Mesendoderm (in vitro differentiated cells): ENCODE data around the gene MAMSTR.
"Not testable (repeated sequence)": the region's sequence is repeated elsewhere in the genome, so short reads cannot be mapped to it uniquely, and the experiment has no call there.

Source experiments
- DNase-seq: peaks from one replicate; pipeline ENCODE4 v3.0.0; 2013
- H2AK5ac ChIP-seq: 2 replicates; pipeline ENCODE4 v1.6.1; 2013; ENCODE audit warnings: low read length, inconsistent platforms
- H2BK120ac ChIP-seq: 2 replicates; pipeline ENCODE4 v1.6.1; 2013; ENCODE audit warnings: low read depth, mild to moderate bottlenecking, low read length, moderate library complexity, mixed read lengths
- H2BK15ac ChIP-seq: replicated peaks from 2 replicates; pipeline ENCODE4 v1.6.1; 2013; ENCODE audit warnings: low read depth, mild to moderate bottlenecking, moderate library complexity
- H2BK5ac ChIP-seq: 2 replicates; pipeline ENCODE4 v1.6.1; 2013; ENCODE audit warnings: low read length, inconsistent platforms
- H3K18ac ChIP-seq: 2 replicates; pipeline ENCODE4 v1.6.1; 2013; ENCODE audit warnings: mild to moderate bottlenecking, low read length, mixed read lengths
- H3K23ac ChIP-seq: one replicate; pipeline ENCODE4 v1.6.1; 2013; ENCODE audit warnings: low read length
- H3K27ac ChIP-seq: 2 replicates; pipeline ENCODE4 v1.5.1; 2013; ENCODE audit warnings: low read depth, mild to moderate bottlenecking, inconsistent platforms, low read length, moderate library complexity
- H3K27me3 ChIP-seq: 2 replicates; pipeline ENCODE4 v1.6.1; 2013; ENCODE audit warnings: low read length, control low read depth, mild to moderate bottlenecking, inconsistent platforms; ENCODE audit not compliant: insufficient read depth, poor library complexity
- H3K36me3 ChIP-seq: 2 replicates; pipeline ENCODE4 v1.6.1; 2013; ENCODE audit warnings: low read length, inconsistent platforms; ENCODE audit not compliant: control insufficient read depth, insufficient read depth
- H3K4ac ChIP-seq: one replicate; pipeline ENCODE4 v1.6.1; 2013; ENCODE audit warnings: low read depth, mild to moderate bottlenecking, low read length, moderate library complexity
- H3K4me1 ChIP-seq: 2 replicates; pipeline ENCODE4 v1.6.1; 2013; ENCODE audit warnings: low read depth, low read length, inconsistent platforms; ENCODE audit not compliant: control insufficient read depth
- H3K4me2 ChIP-seq: 2 replicates; pipeline ENCODE4 v1.6.1; 2013; ENCODE audit warnings: low read length
- H3K4me3 ChIP-seq: 2 replicates; pipeline ENCODE4 v1.5.1; 2013; ENCODE audit warnings: mild to moderate bottlenecking, low read length
- H3K56ac ChIP-seq: one replicate; pipeline ENCODE4 v1.6.1; 2013; ENCODE audit warnings: low read length
- H3K79me1 ChIP-seq: 2 replicates; pipeline ENCODE4 v1.6.1; 2013; ENCODE audit warnings: low read length, inconsistent platforms
- H3K79me2 ChIP-seq: 2 replicates; pipeline ENCODE4 v1.6.1; 2013; ENCODE audit warnings: mild to moderate bottlenecking, low read length; ENCODE audit not compliant: control insufficient read depth, insufficient read depth
- H3K9ac ChIP-seq: 2 replicates; pipeline ENCODE4 v1.6.1; 2013; ENCODE audit warnings: low read length, inconsistent platforms
- H4K5ac ChIP-seq: one replicate; pipeline ENCODE4 v1.6.1; 2013; ENCODE audit warnings: low read length
- H4K8ac ChIP-seq: one replicate; pipeline ENCODE4 v1.6.1; 2013; ENCODE audit warnings: low read depth, mild to moderate bottlenecking, control low read depth, low read length, moderate library complexity
- WGBS: extraction: QIAGEN DNeasy Blood & Tissue Kit; methylation state at CpG from one replicate; pipeline ENCODE4 v1.1.7; 2013; ENCODE audit warnings: low lambda C conversion rate, missing lambda C conversion rate; ENCODE audit not compliant: insufficient coverage; ENCODE audit errors: extremely low coverage; 5-methylcytosine and 5-hydroxymethylcytosine counted together

Gene MAMSTR

DNA sequence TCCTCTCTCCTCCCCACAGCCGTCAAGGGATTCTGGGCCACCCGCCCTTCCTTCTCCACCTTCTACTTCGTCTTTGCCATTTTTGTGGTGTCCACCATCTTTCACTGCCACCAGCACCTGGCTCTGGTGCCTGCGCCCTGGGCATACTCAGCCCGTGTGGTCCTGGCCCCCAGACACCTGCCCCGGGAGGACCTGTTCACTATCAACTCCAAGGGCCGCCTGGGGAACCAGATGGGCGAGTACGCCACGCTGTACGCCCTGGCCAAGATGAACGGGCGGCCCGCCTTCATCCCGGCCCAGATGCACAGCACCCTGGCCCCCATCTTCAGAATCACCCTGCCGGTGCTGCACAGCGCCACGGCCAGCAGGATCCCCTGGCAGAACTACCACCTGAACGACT, 39.5 kb downstream of the MAMSTR start:
- H3K18ac ChIP-seq, H2BK5ac ChIP-seq, H3K56ac ChIP-seq, H3K36me3 ChIP-seq, H3K79me2 ChIP-seq, H3K27me3 ChIP-seq, H2BK120ac ChIP-seq, H3K4me1 ChIP-seq, H3K23ac ChIP-seq, H3K4me3 ChIP-seq, H3K4me2 ChIP-seq, H4K8ac ChIP-seq, H3K27ac ChIP-seq, H3K9ac ChIP-seq, H2AK5ac ChIP-seq, H3K79me1 ChIP-seq, DNase-seq, H4K5ac ChIP-seq, H2BK15ac ChIP-seq, H3K4ac ChIP-seq: not testable (repeated sequence)
- WGBS = no CpG with 5 or more reads among the region's 19 CpGs

- Histone ChIP-seq H3K79me2 (no peaks in the 10 kb centered on the region), H2BK15ac (no peak overlapping the region), H3K23ac (no peak overlapping the region), H3K4me1 (no peaks in the 10 kb centered on the region), H3K79me1 (no peaks in the 10 kb centered on the region), H2BK5ac (no peak overlapping the region), H3K18ac (no peak overlapping the region), H2AK5ac (no peak overlapping the region), H2BK120ac (no peak overlapping the region), H3K27ac (no peak overlapping the region), H3K56ac (no peak overlapping the region), H3K4ac (no peak overlapping the region), H4K5ac (no peak overlapping the region), H3K27me3 (no peaks in the 10 kb centered on the region), H3K4me3 (no peak overlapping the region), H3K36me3 (no peaks in the 10 kb centered on the region), H4K8ac (no peak overlapping the region), H3K9ac (no peak overlapping the region), H3K4me2 (no peak overlapping the region)
- no peak for DNase-seq
- WGBS = no CpG with 5 or more reads among the region's 4 CpGs
These were observed 41.3 kb downstream of the MAMSTR start for GRCh38 chr19:48678201-48678600.

DNA sequence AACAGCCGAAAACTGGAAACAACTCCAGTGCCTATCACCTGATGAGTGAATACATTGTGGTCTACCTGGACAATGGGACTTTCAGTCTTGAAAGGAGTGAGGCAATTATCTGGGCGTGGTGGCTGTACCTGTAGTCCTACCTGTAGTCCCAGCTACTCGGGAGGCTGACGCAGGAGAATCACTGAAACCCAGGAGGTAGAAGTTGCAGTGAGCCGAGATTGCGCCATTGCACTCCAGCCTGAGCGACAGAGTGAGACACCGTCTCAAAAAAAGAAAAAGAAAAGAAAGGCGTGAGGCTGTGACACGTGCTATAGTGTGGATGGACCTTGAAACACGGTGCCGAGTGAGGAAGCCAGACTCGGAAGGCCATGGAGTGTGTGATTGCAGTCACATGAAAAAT, 42.6 kb downstream of the MAMSTR start:
- Histone ChIP-seq H2BK15ac (no peak overlapping the region), H4K8ac (no peak overlapping the region), H3K79me2 (no peaks in the 10 kb centered on the region), H3K27ac (no peak overlapping the region), H3K4me2 (no peak overlapping the region), H3K9ac (no peak overlapping the region), H3K23ac (no peak overlapping the region), H3K79me1 (no peaks in the 10 kb centered on the region), H3K36me3 (no peaks in the 10 kb centered on the region), H3K4ac (no peak overlapping the region), H3K27me3 (no peaks in the 10 kb centered on the region), H3K56ac (no peak overlapping the region), H3K4me1 (no peaks in the 10 kb centered on the region), H2BK5ac (no peak overlapping the region), H3K18ac (no peak overlapping the region), H2AK5ac (no peak overlapping the region), H3K4me3 (no peak overlapping the region), H4K5ac (no peak overlapping the region), H2BK120ac (no peak overlapping the region)
- no peak for DNase-seq
- no CpG with 5 or more reads among the region's 13 CpGs for WGBS

- Histone ChIP-seq H3K4me3 (no peak overlapping the region), H2BK15ac (no peak overlapping the region), H2BK5ac (no peak overlapping the region), H2AK5ac (no peak overlapping the region), H4K8ac (no peak overlapping the region), H3K4me2 (no peak overlapping the region), H3K56ac (no peak overlapping the region), H3K4ac (no peak overlapping the region), H3K23ac (no peak overlapping the region), H2BK120ac (no peak overlapping the region), H3K9ac (no peak overlapping the region), H3K4me1 (no peaks in the 10 kb centered on the region), H3K36me3 (no peaks in the 10 kb centered on the region), H3K79me1 (no peaks in the 10 kb centered on the region), H3K79me2 (no peaks in the 10 kb centered on the region), H3K27ac (no peak overlapping the region), H4K5ac (no peak overlapping the region), H3K27me3 (no peaks in the 10 kb centered on the region), H3K18ac (no peak overlapping the region)
- no peak for DNase-seq
- WGBS = no CpG with 5 or more reads among the region's 17 CpGs
These were observed 43.0 kb downstream of the MAMSTR start for GRCh38 chr19:48676487-48676886.

DNA sequence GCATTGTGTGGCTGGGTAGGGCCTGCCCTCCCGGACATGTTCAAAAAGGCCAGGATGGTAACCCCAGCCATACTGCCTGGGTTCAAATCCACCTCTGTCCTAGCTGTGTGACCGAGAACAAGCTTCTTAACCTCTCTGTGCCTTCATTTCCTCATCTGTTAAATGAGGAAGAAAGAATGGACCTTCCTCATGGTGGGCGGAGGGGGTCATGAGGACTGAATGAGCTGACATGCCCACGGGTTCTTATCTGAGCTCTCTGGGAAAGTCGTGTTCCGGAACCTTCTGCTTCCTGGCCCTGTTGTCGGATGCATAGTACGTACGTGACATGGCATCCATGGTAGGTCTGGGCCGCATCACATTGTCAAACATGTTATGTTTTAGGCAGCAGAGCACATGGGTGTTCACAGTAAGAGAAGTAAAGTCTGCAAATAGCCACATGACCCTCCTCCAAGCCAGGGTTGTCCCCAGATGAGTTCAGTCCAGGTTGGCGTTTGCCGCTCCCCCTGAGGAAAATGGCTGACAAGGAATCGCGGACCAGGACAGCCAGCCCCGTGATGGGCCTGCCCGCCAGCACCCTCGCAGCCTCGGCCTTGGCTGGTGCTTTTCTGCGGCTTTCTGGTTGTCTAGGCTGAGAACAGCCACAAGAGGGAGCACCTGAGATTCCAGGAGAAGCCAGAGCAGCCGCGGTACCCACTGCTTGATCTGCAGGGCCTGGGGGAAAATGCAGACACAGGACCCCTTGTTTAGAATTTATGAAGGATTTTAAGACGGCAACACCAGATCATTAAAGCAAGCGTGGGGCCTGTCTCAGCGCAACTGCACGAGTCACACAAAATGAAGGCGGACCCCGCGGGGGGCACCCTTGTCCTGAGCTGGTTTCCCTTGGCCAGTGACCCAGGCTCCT, 44.4 kb downstream of the MAMSTR start:
- no peak overlapping the region for H3K27ac ChIP-seq
- no CpG with 5 or more reads among the region's 28 CpGs for WGBS

More for the DNA sequence above, 44.4 kb downstream of the MAMSTR start:
- Histone ChIP-seq H3K4me1 (no peaks in the 10 kb centered on the region), H2AK5ac (no peak overlapping the region), H3K4me2 (no peak overlapping the region), H2BK15ac (no peak overlapping the region), H3K27me3 (no peaks in the 10 kb centered on the region), H3K79me1 (no peaks in the 10 kb centered on the region), H2BK120ac (no peak overlapping the region), H3K18ac (no peak overlapping the region), H3K23ac (no peak overlapping the region), H3K79me2 (no peaks in the 10 kb centered on the region), H4K5ac (no peak overlapping the region), H3K9ac (no peak overlapping the region), H3K4ac (no peak overlapping the region), H3K56ac (peak overlapping the region; percentile 37), H4K8ac (no peak overlapping the region), H2BK5ac (no peak overlapping the region), H3K36me3 (no peaks in the 10 kb centered on the region), H3K4me3 (no peak overlapping the region)
- DNase-seq = peak; percentile 92
